HG03103 (cell line): ENCODE measurements around the gene RBFOX1.

Experiments
- ATAC-seq: cut with Tn5 transposase; IDR thresholded peaks from one replicate; pipeline ENCODE4 v1.9.1; 2021; ENCODE audit warnings: low read depth; ENCODE audit not compliant: unreplicated experiment

Gene RBFOX1

GRCh38 chr16:7511549-7512260, 179.1 kb downstream of the RBFOX1 start:
- no peak for ATAC-seq

GRCh38 chr16:7512503-7512902, 179.9 kb downstream of the RBFOX1 start:
- no peak for ATAC-seq

- ATAC-seq: no peak
Measured at GRCh38 chr16:7513429-7513828, 180.8 kb downstream of the RBFOX1 start.

GRCh38 chr16:7515543-7515942, 182.9 kb downstream of the RBFOX1 start:
- ATAC-seq: no peak

- no peak for ATAC-seq
Measured at GRCh38 chr16:7517496-7517895, 184.9 kb downstream of the RBFOX1 start.

- no peak for ATAC-seq
Measured at GRCh38 chr16:7518158-7518557, 185.5 kb downstream of the RBFOX1 start.

- ATAC-seq: no peak
Measured at GRCh38 chr16:7521834-7522233, 189.2 kb downstream of the RBFOX1 start.

GRCh38 chr16:7524419-7524818, 191.8 kb downstream of the RBFOX1 start:
- ATAC-seq: no peak

GRCh38 chr16:7526736-7527135, 194.1 kb downstream of the RBFOX1 start:
- no peak for ATAC-seq

GRCh38 chr16:7532534-7532933, 199.9 kb downstream of the RBFOX1 start:
- ATAC-seq: no peak

- ATAC-seq: no peak
Measured at GRCh38 chr16:7534749-7535148, 202.1 kb downstream of the RBFOX1 start.

GRCh38 chr16:7541026-7541425, 208.4 kb downstream of the RBFOX1 start:
- no peak for ATAC-seq

- ATAC-seq: no peak
Measured at GRCh38 chr16:7545251-7545650, 212.6 kb downstream of the RBFOX1 start.

- ATAC-seq: no peak
Measured at GRCh38 chr16:7546948-7547347, 214.3 kb downstream of the RBFOX1 start.

- no peak for ATAC-seq
Measured at GRCh38 chr16:7547736-7548135, 215.1 kb downstream of the RBFOX1 start.

- no peak for ATAC-seq
Measured at GRCh38 chr16:7548796-7549318, 216.2 kb downstream of the RBFOX1 start.

- ATAC-seq: no peak
Measured at GRCh38 chr16:7550096-7550495, 217.5 kb downstream of the RBFOX1 start.

- no peak for ATAC-seq
Measured at GRCh38 chr16:7555459-7555858, 222.8 kb downstream of the RBFOX1 start.

GRCh38 chr16:7561908-7562405, 229.3 kb downstream of the RBFOX1 start:
- no peak for ATAC-seq

- no peak for ATAC-seq
Measured at GRCh38 chr16:7566360-7566759, 233.7 kb downstream of the RBFOX1 start.

GRCh38 chr16:7571366-7571765, 238.7 kb downstream of the RBFOX1 start:
- no peak for ATAC-seq

GRCh38 chr16:7577588-7577987, 244.9 kb downstream of the RBFOX1 start:
- ATAC-seq: no peak
